Kidney epithelial cell (primary cell): ENCODE data around the gene VPS13C. TPM values are rescaled to one million over a fixed set of nuclear protein-coding genes. Genes with fewer than 3 reads are reported as not detected.

Source experiments
- DNase-seq: peaks from one replicate; pipeline ENCODE4 v3.0.0-alpha.2; 2010; ENCODE audit warnings: low read depth
- H3K27me3 ChIP-seq: 2 replicates; pipeline ENCODE4 v1.6.0; 2011; ENCODE audit warnings: low read length; ENCODE audit not compliant: control insufficient read depth, insufficient read depth
- H3K36me3 ChIP-seq: 2 replicates; pipeline ENCODE4 v1.5.1; 2011; ENCODE audit warnings: low read length; ENCODE audit not compliant: control insufficient read depth, insufficient read depth
- H3K4me3 ChIP-seq: 2 replicates; pipeline ENCODE4 v1.5.1; 2011; ENCODE audit warnings: low read depth, mild to moderate bottlenecking, control low read depth, low read length
- CTCF ChIP-seq: IDR thresholded peaks from 2 replicates; pipeline ENCODE4 v1.5.1; 2011; ENCODE audit warnings: mild to moderate bottlenecking, moderate library complexity, low read length, control low read depth, inconsistent platforms; ENCODE audit not compliant: insufficient read depth, poor library complexity, severe bottlenecking
- total RNA-seq: library from RNA; depleted of rRNA; stranded (reverse); fragments of >200 nt; gene quantifications from 2 replicates; pipeline ENCODE4 v1.2.3, GENCODE V29; 2015

Gene VPS13C
- total RNA-seq, 1 donor from 2014 or later, result 48.3 TPM

DNA sequence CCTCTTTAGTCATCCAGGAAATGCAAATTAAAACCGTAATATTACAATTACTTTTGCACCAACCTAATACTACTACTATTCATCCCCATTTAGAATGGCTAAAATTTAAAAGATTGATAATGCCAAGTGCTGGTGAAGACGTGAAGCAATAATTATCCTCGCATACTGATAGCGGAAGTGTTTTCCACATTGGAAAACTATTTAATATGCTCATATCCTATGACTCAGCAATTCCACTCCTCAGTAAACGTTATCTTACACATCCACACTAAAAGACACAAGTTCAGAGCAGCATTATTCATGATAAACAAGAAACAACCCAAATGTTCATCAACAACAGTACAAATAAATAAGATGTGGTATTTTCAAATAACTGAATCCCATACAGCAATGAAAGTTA, 70.6 kb downstream of the VPS13C start:
- no peak overlapping the region for H3K4me3 ChIP-seq
- TF ChIP-seq CTCF, result no peak
- H3K27me3 ChIP-seq, result no peaks in the 10 kb centered on the region
- no peak for DNase-seq
- H3K36me3 ChIP-seq, result no peaks in the 10 kb centered on the region

DNA sequence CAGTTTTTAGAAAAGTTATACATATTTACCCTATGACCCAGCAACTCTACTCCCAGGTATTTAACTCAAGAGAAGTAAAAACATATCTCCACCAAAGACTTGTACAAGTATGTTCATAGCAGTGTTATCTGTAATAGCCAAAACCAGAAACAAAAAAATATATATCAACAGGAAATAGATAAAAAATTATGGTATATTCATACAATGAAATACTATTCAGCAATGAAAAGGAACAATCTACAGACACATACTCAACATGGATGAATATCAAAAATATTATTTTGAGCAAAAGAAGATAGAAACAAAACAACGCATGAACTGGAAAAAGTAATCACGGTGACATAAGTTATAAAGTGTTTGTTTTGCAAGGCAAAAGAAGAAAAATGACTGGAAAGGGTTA, 72.4 kb downstream of the VPS13C start:
- no peak for TF ChIP-seq CTCF
- Histone ChIP-seq H3K4me3 (no peak overlapping the region), H3K27me3 (no peaks in the 10 kb centered on the region), H3K36me3 (no peaks in the 10 kb centered on the region)
- no peak for DNase-seq

GRCh38 chr15:61983081-61983480, 77.2 kb downstream of the VPS13C start:
- Histone ChIP-seq H3K36me3 (no peaks in the 10 kb centered on the region), H3K27me3 (no peaks in the 10 kb centered on the region), H3K4me3 (no peak overlapping the region)
- no peak for TF ChIP-seq CTCF
- DNase-seq, result peak; percentile 5

DNA sequence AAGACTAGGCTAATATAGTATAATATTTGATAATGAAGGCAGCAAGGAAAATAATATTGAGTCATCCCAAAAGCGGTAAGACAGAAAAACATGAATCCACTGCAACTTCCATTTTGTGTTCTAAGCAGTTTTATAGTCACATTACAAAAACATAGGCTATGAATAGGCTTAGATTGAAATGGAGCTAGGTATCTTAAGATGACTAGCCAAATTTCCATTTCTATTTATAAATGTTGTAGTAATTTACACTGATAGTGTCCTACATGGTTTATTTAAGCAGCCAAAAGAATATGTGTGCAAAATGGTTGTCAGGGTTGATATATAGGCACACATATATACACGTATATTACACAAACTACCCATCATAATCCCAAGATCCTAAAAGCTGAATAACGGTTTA, 82.0 kb downstream of the VPS13C start:
- H3K4me3 ChIP-seq, result no peak overlapping the region
- no peak for DNase-seq
- no peaks in the 10 kb centered on the region for H3K36me3 ChIP-seq
- no peak for TF ChIP-seq CTCF
- no peaks in the 10 kb centered on the region for H3K27me3 ChIP-seq

GRCh38 chr15:61974759-61975158, 85.5 kb downstream of the VPS13C start:
- Histone ChIP-seq H3K27me3 (no peaks in the 10 kb centered on the region), H3K4me3 (no peak overlapping the region), H3K36me3 (no peaks in the 10 kb centered on the region)
- no peak for DNase-seq
- TF ChIP-seq CTCF, result no peak

DNA sequence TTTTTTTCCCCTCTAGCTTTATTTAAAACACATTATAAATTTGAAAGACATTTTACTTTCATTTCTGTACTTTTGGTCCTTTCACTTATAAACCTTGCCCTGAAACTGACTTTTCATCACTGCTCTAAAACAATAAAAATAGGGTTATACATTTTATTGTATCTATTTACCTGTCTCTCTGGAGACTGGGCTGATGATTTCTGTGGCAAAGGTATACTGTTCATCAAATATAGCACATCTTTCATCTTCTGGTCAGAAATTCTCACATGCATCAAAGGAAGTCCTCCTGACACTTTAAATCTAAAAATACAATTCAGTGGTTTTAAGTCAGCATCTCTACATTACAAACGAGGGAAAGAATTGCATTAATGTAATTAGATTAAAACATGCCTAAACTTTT, 86.1 kb downstream of the VPS13C start:
- Histone ChIP-seq H3K4me3 (no peak overlapping the region), H3K27me3 (no peaks in the 10 kb centered on the region), H3K36me3 (no peaks in the 10 kb centered on the region)
- TF ChIP-seq CTCF, result no peak
- DNase-seq, result no peak
